Mammary microvascular endothelial cell (primary cell): ENCODE data around the gene MANBA. TPM values are rescaled to one million over a fixed set of nuclear protein-coding genes. Genes with fewer than 3 reads are reported as not detected.

Experiments
- total RNA-seq: library from RNA; depleted of rRNA; stranded (reverse); fragments of >200 nt; gene quantifications from 2 replicates; pipeline ENCODE4 v1.2.3, GENCODE V29; 2015

MANBA gene
- total RNA-seq = 7.3 and 14.2 TPM in 2 replicates

GRCh38 chr4:102760645-102761295 is at the start of gene MANBA:
Gene MANBA (minus strand): TSS chr4:102760968. CDS start chr4:102760894, 74 bp downstream.

Other genes starting within 250 kb of the MANBA start
- 380 and 399 TPM in 2 replicates for gene UBE2D3, start 66.6 kb upstream of the MANBA start, total RNA-seq
- 16.5 and 24.4 TPM in 2 replicates for gene CISD2, start 108.0 kb upstream of the MANBA start, total RNA-seq